ENCODE results near the gene MAPK8.

The MAPK8 gene

DNA sequence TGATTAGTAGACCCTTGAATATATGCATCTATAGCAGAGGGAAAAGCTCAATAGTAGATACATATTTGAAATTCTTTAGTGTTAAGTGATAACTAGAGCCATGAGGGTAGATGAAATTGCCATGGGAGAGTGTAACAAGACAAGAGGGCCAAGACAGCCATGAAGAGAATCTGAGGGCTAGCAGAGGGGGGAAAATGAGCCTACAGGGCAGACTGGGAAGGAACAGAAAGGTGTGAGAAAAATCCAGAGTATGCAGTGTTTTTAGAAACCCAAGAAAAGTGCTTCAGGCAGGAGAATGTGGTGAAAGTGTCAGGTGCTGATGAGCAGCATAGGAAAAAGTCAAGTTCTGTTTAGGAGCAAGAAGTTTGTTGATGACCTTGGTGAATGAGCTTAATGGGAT, 63.0 kb downstream of the MAPK8 start:
- no peak for TF ChIP-seq CTCF (conservative IDR thresholded peaks at IDR 0.05)
- no peak for TF ChIP-seq ZFX (IDR thresholded peaks at IDR 0.05)

DNA sequence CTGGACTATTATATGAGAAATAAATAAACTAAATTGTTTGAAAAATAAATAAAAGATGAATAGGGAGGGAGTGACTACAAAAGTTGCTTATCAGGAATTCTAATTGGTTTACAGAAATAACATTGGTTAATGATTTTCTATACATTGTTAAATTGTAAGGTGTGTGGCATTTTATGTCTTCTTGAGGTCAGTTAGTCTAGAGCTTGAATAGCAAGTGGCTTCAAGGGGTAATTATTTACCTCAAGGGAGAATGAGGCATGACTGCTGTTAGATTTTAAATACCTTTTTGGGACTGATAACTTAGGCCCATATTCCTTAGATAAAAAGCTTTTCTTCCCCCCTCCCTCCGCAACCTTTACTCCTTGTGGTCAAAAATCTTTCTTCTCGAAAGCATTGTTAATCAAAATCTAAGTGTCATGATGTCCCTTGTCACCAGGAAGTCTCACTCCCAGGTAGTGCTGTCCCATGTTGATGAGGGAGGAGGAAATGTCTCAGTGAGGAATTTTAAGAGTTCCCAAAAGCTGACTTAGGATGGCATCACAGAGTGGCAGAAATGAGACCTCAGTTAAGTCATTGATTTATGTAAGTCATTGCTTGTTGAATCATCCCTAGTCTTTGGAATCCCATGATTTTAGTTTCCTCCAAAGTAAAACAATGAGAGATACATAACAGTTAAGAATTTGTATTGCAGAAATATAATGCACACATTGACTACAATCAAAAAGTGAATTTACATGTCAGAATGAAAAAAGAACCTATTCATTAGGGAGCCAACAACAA, 71.5 kb downstream of the MAPK8 start:
- no peak overlapping the region for H3K27ac ChIP-seq
- no peak for TF ChIP-seq CTCF (conservative IDR thresholded peaks at IDR 0.05)

More for the DNA sequence above, 63.0 kb downstream of the MAPK8 start:
- H3K27ac ChIP-seq, result no peak overlapping the region

- H3K27ac ChIP-seq, result no peak overlapping the region
- TF ChIP-seq CTCF (conservative IDR thresholded peaks at IDR 0.05), result no peak
- no peak for TF ChIP-seq ZFX (IDR thresholded peaks at IDR 0.05)
Measured at GRCh38 chr10:48378675-48379074, 72.2 kb downstream of the MAPK8 start.

DNA sequence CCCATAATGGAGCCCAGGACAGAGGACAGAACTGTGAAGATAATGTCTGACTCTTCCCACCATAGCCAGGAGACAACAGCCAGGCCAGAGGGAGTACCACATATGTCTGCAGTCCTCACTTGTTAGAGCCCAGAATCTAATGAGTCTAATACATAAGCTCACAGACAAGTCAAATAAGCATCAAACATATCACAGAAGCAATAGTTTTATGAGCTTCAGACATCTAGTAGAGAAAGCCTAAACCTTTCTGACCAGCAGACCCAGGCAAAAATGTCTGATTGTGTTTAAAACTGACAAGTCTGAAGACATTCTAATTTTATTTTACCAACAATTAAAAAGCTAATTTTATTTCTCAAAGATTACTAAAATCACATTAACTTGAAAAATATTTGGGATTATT, 75.5 kb downstream of the MAPK8 start:
- TF ChIP-seq CTCF (conservative IDR thresholded peaks at IDR 0.05) (no peak), ZFX (IDR thresholded peaks at IDR 0.05) (no peak)

GRCh38 chr10:48382982-48383381, 76.5 kb downstream of the MAPK8 start:
- no peak overlapping the region for H3K27ac ChIP-seq

More for the DNA sequence above, 75.5 kb downstream of the MAPK8 start:
- no peak overlapping the region for H3K27ac ChIP-seq

GRCh38 chr10:48383393-48383792, 76.9 kb downstream of the MAPK8 start:
- TF ChIP-seq ZFX (IDR thresholded peaks at IDR 0.05) (no peak), CTCF (conservative IDR thresholded peaks at IDR 0.05) (no peak)
- H3K27ac ChIP-seq, result no peak overlapping the region

More at GRCh38 chr10:48382982-48383381, 76.5 kb downstream of the MAPK8 start:
- no peak for TF ChIP-seq CTCF (conservative IDR thresholded peaks at IDR 0.05)
- TF ChIP-seq ZFX (IDR thresholded peaks at IDR 0.05), result no peak

DNA sequence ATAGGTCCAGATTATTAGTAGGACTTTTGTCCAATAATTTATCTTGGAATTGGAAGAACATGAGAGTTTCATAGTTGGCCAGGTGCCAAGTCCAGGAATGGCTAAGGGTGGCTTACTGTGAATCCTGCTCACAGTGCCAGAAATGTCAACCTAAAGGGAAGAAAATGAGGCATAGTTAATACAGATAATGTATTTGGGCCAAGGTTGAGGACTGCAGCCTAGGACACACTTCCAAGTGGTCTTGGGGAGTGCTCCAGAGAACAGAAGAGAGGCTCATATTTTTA, 78.2 kb downstream of the MAPK8 start:
- H3K27ac ChIP-seq, result no peak overlapping the region
- no peak for TF ChIP-seq ZFX (IDR thresholded peaks at IDR 0.05)
- no peak for TF ChIP-seq CTCF (conservative IDR thresholded peaks at IDR 0.05)
